Ovary (tissue), 9 donors: ENCODE data around the gene ECHDC1. TPM values are rescaled to one million over a fixed set of nuclear protein-coding genes. Genes with fewer than 3 reads are reported as not detected.

ENCODE experiments used
- DNase-seq, 5 donors: peaks; one replicate each; pipeline ENCODE4 v3.0.0-alpha.2; 2019 to 2020
- H3K27ac ChIP-seq, 2 donors: fragments of 200-600 bp; one replicate each; pipeline versions ENCODE4 v1.5.1 to v1.8.0; 2019 to 2022
- H3K27me3 ChIP-seq: fragments of 200-600 bp; one replicate; pipeline ENCODE4 v1.8.0; 2022
- H3K36me3 ChIP-seq: fragments of 200-600 bp; sonication (generic); one replicate; pipeline ENCODE4 v1.5.1; 2019
- H3K4me1 ChIP-seq: one replicate; pipeline ENCODE4 v1.8.1; 2013; ENCODE audit warnings: mild to moderate bottlenecking, moderate library complexity; ENCODE audit not compliant: insufficient read depth
- H3K4me3 ChIP-seq: fragments of 200-600 bp; sonication (generic); one replicate; pipeline ENCODE4 v1.5.1; 2017
- H3K9me3 ChIP-seq, 2 donors: fragments of 200-600 bp in 1 of 2; sonication (generic) in 1 of 2; one replicate each; pipeline versions ENCODE4 v1.5.1 to v1.8.1; 2013 to 2019; ENCODE audit warnings: mild to moderate bottlenecking in 1 of 2, moderate library complexity in 1 of 2
- EP300 ChIP-seq: sonication (generic); formaldehyde crosslinking; IDR thresholded peaks from one replicate; pipeline ENCODE4 v1.6.1; 2017; ENCODE audit warnings: antibody characterized with exemption
- POLR2A ChIP-seq: fragments of 450-650 bp; IDR thresholded peaks from one replicate; pipeline ENCODE4 v1.6.1; 2017; ENCODE audit warnings: antibody characterized with exemption, mild to moderate bottlenecking, moderate library complexity
- WGBS, 3 donors: extraction: QIAGEN DNeasy Blood & Tissue Kit in 1 of 3; methylation state at CpG; one replicate each; pipeline versions ENCODE4 v1.1.5 to v1.1.7; 2013 to 2017; 5-methylcytosine and 5-hydroxymethylcytosine counted together
- intact Hi-C, 4 donors: fragments of 100-400 bp; cut with DNase I; formaldehyde crosslinking; loops; one replicate each; pipeline versions ENCODE4 v1.11.0 to v1.15.1; 2022 to 2023
- polyA plus RNA-seq, 2 donors: library from polyadenylated mRNA; stranded (reverse); fragments of 200-250 nt in 1 of 2; fragments of 350-450 nt in 1 of 2; fragmentation: Illumina TruSeq in 1 of 2; extraction: RNeasy Lipid Tissue Mini Kit (QIAGEN cat#74804) in 1 of 2; gene quantifications; one replicate each; pipeline ENCODE4 v1.2.3, GENCODE V29; 2013 to 2014
- total RNA-seq, 7 donors: library from RNA; depleted of rRNA in 2 of 7; stranded (reverse); fragments of >200 nt in 2 of 7; fragmentation: NEBNext Ultra II Directional in 3 of 7; extraction: Animal tissue kit (Norgen Biotek cat#: 25700) in 3 of 7; gene quantifications; one replicate each; pipeline versions ENCODE4 v1.1.0 to v1.2.4, GENCODE V29; 2016 to 2023
- TF ChIP-seq, protein P1 (sequence below), 3 donors: fragments of 450-650 bp in 2 of 3; fragments of 200-600 bp in 1 of 3; IDR thresholded peaks; one replicate each; pipeline versions ENCODE4 v1.5.1 to v1.8.0; 2016 to 2022; ENCODE audit warnings: antibody characterized with exemption in 3 of 3, mild to moderate bottlenecking in 1 of 3
- donor health status: DM: no; HTN: no; CAD: no; lungs with moderate emphysema.
- donor health status: DM: no; HTN: no; CAD: no.
- donor health status: Bipolar disorder and iron deficiency.
- donor health status: DM: yes; HTN: yes; CAD: no.
- donor health status: DM: no; HTN: no; CAD: no.
- donor health status: DM: yes; HTN: yes; CAD: no.

The ECHDC1 gene
- total and polyA plus RNA-seq, 9 donors = 19.3 to 40.3 (median 22.4) TPM

- DNase-seq = no peak
- no peaks in the 10 kb centered on the region for H3K4me1 ChIP-seq
- no peak for TF ChIP-seq POLR2A
- TF ChIP-seq, protein P1, sequence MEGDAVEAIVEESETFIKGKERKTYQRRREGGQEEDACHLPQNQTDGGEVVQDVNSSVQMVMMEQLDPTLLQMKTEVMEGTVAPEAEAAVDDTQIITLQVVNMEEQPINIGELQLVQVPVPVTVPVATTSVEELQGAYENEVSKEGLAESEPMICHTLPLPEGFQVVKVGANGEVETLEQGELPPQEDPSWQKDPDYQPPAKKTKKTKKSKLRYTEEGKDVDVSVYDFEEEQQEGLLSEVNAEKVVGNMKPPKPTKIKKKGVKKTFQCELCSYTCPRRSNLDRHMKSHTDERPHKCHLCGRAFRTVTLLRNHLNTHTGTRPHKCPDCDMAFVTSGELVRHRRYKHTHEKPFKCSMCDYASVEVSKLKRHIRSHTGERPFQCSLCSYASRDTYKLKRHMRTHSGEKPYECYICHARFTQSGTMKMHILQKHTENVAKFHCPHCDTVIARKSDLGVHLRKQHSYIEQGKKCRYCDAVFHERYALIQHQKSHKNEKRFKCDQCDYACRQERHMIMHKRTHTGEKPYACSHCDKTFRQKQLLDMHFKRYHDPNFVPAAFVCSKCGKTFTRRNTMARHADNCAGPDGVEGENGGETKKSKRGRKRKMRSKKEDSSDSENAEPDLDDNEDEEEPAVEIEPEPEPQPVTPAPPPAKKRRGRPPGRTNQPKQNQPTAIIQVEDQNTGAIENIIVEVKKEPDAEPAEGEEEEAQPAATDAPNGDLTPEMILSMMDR (IDR thresholded peaks at IDR 0.05) = no peak
- TF ChIP-seq EP300 = no peak
- H3K27ac ChIP-seq = no peak overlapping the region
- intact Hi-C loops = no loop called here
- no peak overlapping the region for H3K4me3 ChIP-seq
- no peaks in the 10 kb centered on the region for H3K36me3 ChIP-seq
- 80 to 90% (median 86%) methylated on average over 1 of the region's 1 CpG for WGBS, 3 donors
- H3K27me3 ChIP-seq = no peaks in the 10 kb centered on the region
- no peaks in the 10 kb centered on the region for H3K9me3 ChIP-seq
These were observed 80.5 kb downstream of the ECHDC1 start for GRCh38 chr6:127262896-127263295.

GRCh38 chr6:127255286-127255685 lies 88.1 kb downstream of the ECHDC1 start:
- TF ChIP-seq POLR2A (no peak), EP300 (no peak)
- TF ChIP-seq, protein P1 (IDR thresholded peaks at IDR 0.05) = no peak
- Histone ChIP-seq H3K27me3 (no peaks in the 10 kb centered on the region), H3K9me3 (no peaks in the 10 kb centered on the region), H3K36me3 (no peaks in the 10 kb centered on the region), H3K4me3 (no peak overlapping the region), H3K4me1 (no peaks in the 10 kb centered on the region), H3K27ac (no peak overlapping the region)
- WGBS, 3 donors = 92 to 95% (median 92%) methylated on average over 6 of the region's 6 CpGs
- no peak for DNase-seq
- intact Hi-C loops = no loop called here

DNA sequence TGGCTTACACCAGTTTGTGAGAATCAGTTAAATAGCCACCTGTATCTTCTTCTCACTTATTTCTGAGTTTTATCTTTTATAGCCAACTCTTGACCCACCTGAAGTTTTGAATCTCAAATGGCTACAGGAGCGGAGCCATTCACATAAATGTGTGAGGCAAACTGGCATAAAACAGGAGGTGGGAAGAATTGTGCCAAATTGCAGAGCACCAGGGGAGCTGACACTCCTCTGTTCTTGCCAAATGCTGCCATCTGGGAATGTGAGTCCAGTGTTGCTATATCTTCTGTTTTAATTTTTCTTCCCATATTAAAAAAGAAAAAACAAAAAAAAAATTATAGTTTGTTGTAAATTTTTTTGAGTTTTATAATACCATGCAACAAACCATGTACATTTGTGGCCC lies 93.8 kb downstream of the ECHDC1 start:
- H3K4me3 ChIP-seq = no peak overlapping the region
- intact Hi-C loops = no loop called here
- DNase-seq = no peak
- no peak overlapping the region for H3K27ac ChIP-seq
- H3K27me3 ChIP-seq = no peaks in the 10 kb centered on the region
- WGBS, 3 donors = 78 to 94% (median 93%) methylated on average over 1 of the region's 1 CpG
- H3K9me3 ChIP-seq = no peaks in the 10 kb centered on the region
- no peak for TF ChIP-seq EP300
- no peak for TF ChIP-seq POLR2A
- TF ChIP-seq, protein P1 (IDR thresholded peaks at IDR 0.05) = no peak
- H3K4me1 ChIP-seq = no peaks in the 10 kb centered on the region
- no peaks in the 10 kb centered on the region for H3K36me3 ChIP-seq

GRCh38 chr6:127247114-127248096 lies 96.0 kb downstream of the ECHDC1 start:
- TF ChIP-seq, protein P1 (IDR thresholded peaks at IDR 0.05) = no peak
- no peak for TF ChIP-seq POLR2A
- 46 to 65% (median 56%) methylated on average over 4 of the region's 4 CpGs for WGBS, 3 donors

More at GRCh38 chr6:127247114-127248096, 96.0 kb downstream of the ECHDC1 start:
- Histone ChIP-seq H3K4me1 (no peaks in the 10 kb centered on the region), H3K27ac (no peak overlapping the region), H3K4me3 (no peak overlapping the region), H3K27me3 (no peaks in the 10 kb centered on the region), H3K9me3 (no peaks in the 10 kb centered on the region), H3K36me3 (no peaks in the 10 kb centered on the region)
- intact Hi-C loops = no loop called here
- no peak for DNase-seq
